Measurements from ENCODE around the gene CST9. TPM values are rescaled to one million over a fixed set of nuclear protein-coding genes. Genes with fewer than 3 reads are reported as not detected.
A peak's percentile ranks its signal among the peaks of the same experiment; 100 is the strongest.

Gene CST9
- total and polyA plus RNA-seq, 10 donors = not detected

DNA sequence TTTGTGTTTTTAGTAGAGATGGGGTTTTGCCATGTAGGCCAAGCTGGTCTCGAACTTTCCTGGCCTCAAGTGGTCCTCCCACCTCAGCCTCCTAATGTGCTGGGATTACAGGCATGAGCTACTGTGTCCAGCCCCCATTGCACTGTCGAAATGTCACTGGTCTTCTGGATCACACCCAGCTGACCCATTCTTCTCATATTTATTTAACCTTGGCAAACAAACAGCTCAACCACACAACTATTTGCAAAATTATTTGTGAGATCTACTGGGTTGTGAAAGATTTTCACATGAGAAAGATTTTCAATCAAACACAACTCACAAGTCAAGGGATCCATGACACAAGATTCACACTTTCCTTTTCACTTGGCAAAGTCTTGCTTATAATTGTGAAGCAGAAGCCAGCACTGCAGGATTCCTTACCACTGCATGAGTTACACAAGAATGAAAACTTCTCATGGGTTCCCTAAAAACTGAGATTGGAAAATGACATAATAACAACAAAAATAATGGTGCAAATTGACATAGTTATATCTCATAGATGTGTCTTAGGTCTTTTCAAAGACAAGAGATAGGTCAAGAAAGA is 35.4 kb downstream of the CST9 start:
- no peak overlapping the region for H3K27ac ChIP-seq
- no peaks in the 10 kb centered on the region for H3K4me1 ChIP-seq
- intact Hi-C loops (cut with DNase I; ENCODE audit: low total_unique reads) = no loop called here
- no peak overlapping the region for H3K4me3 ChIP-seq
- TF ChIP-seq POLR2A (IDR thresholded peaks at IDR 0.05) (no peak), CTCF (IDR thresholded peaks at IDR 0.05 in 8 of 11, conservative IDR thresholded peaks at IDR 0.05 in 3 of 11) (no peak), POLR2AphosphoS5 (IDR thresholded peaks at IDR 0.05) (no peak)
- 64 to 90% (median 72%) methylated on average over 2 of the region's 2 CpGs for WGBS, 5 donors
- H3K27me3 ChIP-seq (replicated peaks in 1 of 7) = peaks cover 0 to 7% (median 0%) of the 10 kb centered on the region in 7 donors
- no peaks in the 10 kb centered on the region for H3K9me3 ChIP-seq
- H3K36me3 ChIP-seq = no peaks in the 10 kb centered on the region
- no peak for DNase-seq

- Histone ChIP-seq H3K27ac (no peak overlapping the region), H3K36me3 (no peaks in the 10 kb centered on the region), H3K27me3 (replicated peaks in 1 of 7) (peaks cover 0 to 7% (median 0%) of the 10 kb centered on the region in 7 donors), H3K4me1 (no peaks in the 10 kb centered on the region), H3K4me3 (no peak overlapping the region), H3K9me3 (no peaks in the 10 kb centered on the region)
- WGBS, 5 donors = 83 to 90% (median 89%) methylated on average over 1 of the region's 1 CpG
- DNase-seq = peak; percentile 52
- intact Hi-C loops (cut with DNase I; ENCODE audit: low total_unique reads) = no loop called here
- no peak for TF ChIP-seq POLR2A (IDR thresholded peaks at IDR 0.05)
- no peak for TF ChIP-seq POLR2AphosphoS5 (IDR thresholded peaks at IDR 0.05)
- no peak for TF ChIP-seq CTCF (IDR thresholded peaks at IDR 0.05 in 8 of 11, conservative IDR thresholded peaks at IDR 0.05 in 3 of 11)
Observed at GRCh38 chr20:23569570-23569969, 36.1 kb downstream of the CST9 start.

GRCh38 chr20:23568971-23569330 is 36.8 kb downstream of the CST9 start:
- 85 to 100% (median 91%) methylated on average over 1 of the region's 1 CpG for WGBS, 5 donors
- Histone ChIP-seq H3K4me3 (no peak overlapping the region), H3K36me3 (no peaks in the 10 kb centered on the region), H3K27ac (no peak overlapping the region), H3K9me3 (no peaks in the 10 kb centered on the region), H3K4me1 (no peaks in the 10 kb centered on the region), H3K27me3 (replicated peaks in 1 of 7) (peaks cover 0 to 7% (median 0%) of the 10 kb centered on the region in 7 donors)
- intact Hi-C loops (cut with DNase I; ENCODE audit: low total_unique reads) = no loop called here
- no peak for TF ChIP-seq CTCF (IDR thresholded peaks at IDR 0.05 in 8 of 11, conservative IDR thresholded peaks at IDR 0.05 in 3 of 11)
- no peak for TF ChIP-seq POLR2A (IDR thresholded peaks at IDR 0.05)
- no peak for TF ChIP-seq POLR2AphosphoS5 (IDR thresholded peaks at IDR 0.05)
- no peak for DNase-seq

- Histone ChIP-seq H3K27me3 (replicated peaks in 1 of 7) (peaks cover 0 to 7% (median 0%) of the 10 kb centered on the region in 7 donors), H3K27ac (no peak within 1 kb of the TSS), H3K9me3 (peaks cover 0 to under 1% (median 0%) of the 10 kb centered on the region in 8 donors), H3K4me1 (no peaks in the 10 kb centered on the region), H3K4me3 (no peak within 1 kb of the TSS), H3K36me3 (no peaks in the 10 kb centered on the region)
- 79 to 89% (median 82%) methylated on average over 7 to 11 of the region's 11 CpGs for WGBS, 5 donors
- intact Hi-C loops (cut with DNase I; ENCODE audit: low total_unique reads) = no loop called here
- peak; percentile 36 for DNase-seq
- TF ChIP-seq POLR2AphosphoS5 (IDR thresholded peaks at IDR 0.05) (no peak), CTCF (IDR thresholded peaks at IDR 0.05 in 8 of 11, conservative IDR thresholded peaks at IDR 0.05 in 3 of 11) (no peak), POLR2A (IDR thresholded peaks at IDR 0.05) (no peak)
Observed at GRCh38 chr20:23568320-23568970, 37.3 kb downstream of the CST9 start, which contains the start of gene CST9L. TSS of gene CST9L (minus strand) at chr20:23568484. CDS start at chr20:23568450, 34 bp downstream.
